Vagina (tissue), 2 donors: ENCODE results near the gene VDR. TPM values are rescaled to one million over a fixed set of nuclear protein-coding genes. Genes with fewer than 3 reads are reported as not detected.
A peak's percentile ranks its signal among the peaks of the same experiment; 100 is the strongest.

Source experiments
- DNase-seq, 2 donors: peaks; one replicate each; pipeline ENCODE4 v3.0.0-alpha.2; 2017; ENCODE audit errors: extremely low spot score in 2 of 2
- H3K27ac ChIP-seq: fragments of 200-600 bp; sonication (generic); one replicate; pipeline ENCODE4 v1.5.1; 2019
- H3K27me3 ChIP-seq: fragments of 200-600 bp; sonication (generic); one replicate; pipeline ENCODE4 v1.5.1; 2019
- H3K36me3 ChIP-seq, 2 donors: fragments of 200-600 bp; sonication (generic); one replicate each; pipeline ENCODE4 v1.5.1; 2017 to 2019
- H3K4me1 ChIP-seq: fragments of 200-600 bp; sonication (generic); one replicate; pipeline ENCODE4 v1.5.1; 2019
- H3K4me3 ChIP-seq, 2 donors: fragments of 200-600 bp; sonication (generic); 1 replicate in 1 of 2; 2 replicates in 1 of 2; pipeline ENCODE4 v1.5.1; 2016 to 2019
- H3K9me3 ChIP-seq: fragments of 200-600 bp; sonication (generic); one replicate; pipeline ENCODE4 v1.5.1; 2019
- CTCF ChIP-seq, 3 experiments: fragments of 450-650 bp in 2 of 3; fragments of 200-600 bp in 1 of 3; sonication (generic) in 1 of 3; IDR thresholded peaks; one replicate each; pipeline ENCODE4 v1.5.1; 2017 to 2019; ENCODE audit warnings: antibody characterized with exemption in 3 of 3, mild to moderate bottlenecking in 2 of 3, moderate library complexity in 2 of 3
- POLR2A ChIP-seq, 2 donors: fragments of 450-650 bp; IDR thresholded peaks; one replicate each; pipeline ENCODE4 v1.6.1; 2017; ENCODE audit warnings: antibody characterized with exemption in 2 of 2, mild to moderate bottlenecking in 2 of 2, moderate library complexity in 2 of 2
- POLR2AphosphoS5 ChIP-seq, 2 donors: sonication (generic); formaldehyde crosslinking; IDR thresholded peaks; one replicate each; pipeline ENCODE4 v1.9.0; 2017; ENCODE audit warnings: antibody characterized with exemption in 2 of 2, mild to moderate bottlenecking in 2 of 2, low read depth in 1 of 2; ENCODE audit not compliant: insufficient read depth in 1 of 2
- intact Hi-C: fragments of 100-400 bp; cut with DNase I; formaldehyde crosslinking; loops from one replicate; pipeline ENCODE4 v1.15.1; 2023
- total RNA-seq: library from RNA; depleted of rRNA; stranded (reverse); fragments of >200 nt; gene quantifications from one replicate; pipeline ENCODE4 v1.2.3, GENCODE V29; 2016

Gene VDR
- total RNA-seq, 1 donor from 2014 or later = 23.6 TPM

GRCh38 chr12:47882781-47883546 lies 21.8 kb downstream of the VDR start:
- Histone ChIP-seq H3K4me3 (no peak overlapping the region), H3K27ac (peak overlapping the region; percentile 80), H3K9me3 (no peaks in the 10 kb centered on the region), H3K4me1 (peaks cover 24% of the 10 kb centered on the region), H3K27me3 (no peaks in the 10 kb centered on the region), H3K36me3 (peaks cover 0 to 9% of the 10 kb centered on the region in 2 donors)
- intact Hi-C loops = no loop called here
- no peak for DNase-seq
- no peak for TF ChIP-seq POLR2A (IDR thresholded peaks at IDR 0.05)
- no peak for TF ChIP-seq CTCF (IDR thresholded peaks at IDR 0.05)
- TF ChIP-seq POLR2AphosphoS5 (IDR thresholded peaks at IDR 0.05; ENCODE audit: insufficient read depth in 1 of 2, low read depth in 1 of 2) = no peak

GRCh38 chr12:47881826-47882427 lies 22.9 kb downstream of the VDR start:
- peak overlapping the region; percentile 80 for H3K27ac ChIP-seq

GRCh38 chr12:47881051-47881450 lies 23.7 kb downstream of the VDR start:
- no peaks in the 10 kb centered on the region for H3K27me3 ChIP-seq
- DNase-seq = no peak
- TF ChIP-seq POLR2AphosphoS5 (IDR thresholded peaks at IDR 0.05; ENCODE audit: insufficient read depth in 1 of 2, low read depth in 1 of 2) = no peak
- no peak for TF ChIP-seq CTCF (IDR thresholded peaks at IDR 0.05)
- TF ChIP-seq POLR2A (IDR thresholded peaks at IDR 0.05) = no peak
- peaks cover 0 to 9% of the 10 kb centered on the region in 2 donors for H3K36me3 ChIP-seq
- H3K4me1 ChIP-seq = peaks cover 24% of the 10 kb centered on the region
- H3K4me3 ChIP-seq = no peak overlapping the region
- intact Hi-C loops = no loop called here
- no peaks in the 10 kb centered on the region for H3K9me3 ChIP-seq
- H3K27ac ChIP-seq = no peak overlapping the region

More at GRCh38 chr12:47881826-47882427, 22.9 kb downstream of the VDR start:
- peak in 1 of 2 donors; percentile 57 for TF ChIP-seq POLR2AphosphoS5 (IDR thresholded peaks at IDR 0.05; ENCODE audit: insufficient read depth in 1 of 2, low read depth in 1 of 2)
- no peak for TF ChIP-seq CTCF (IDR thresholded peaks at IDR 0.05)
- intact Hi-C loops = no loop called here
- Histone ChIP-seq H3K36me3 (peaks cover 0 to 9% of the 10 kb centered on the region in 2 donors), H3K4me3 (no peak overlapping the region), H3K9me3 (no peaks in the 10 kb centered on the region), H3K4me1 (peaks cover 24% of the 10 kb centered on the region), H3K27me3 (no peaks in the 10 kb centered on the region)
- peak in 1 of 2 donors; percentile 94 for DNase-seq

- intact Hi-C loops = no loop called here
- Histone ChIP-seq H3K27me3 (no peaks in the 10 kb centered on the region), H3K4me1 (peaks cover 24% of the 10 kb centered on the region), H3K4me3 (no peak overlapping the region), H3K9me3 (no peaks in the 10 kb centered on the region), H3K36me3 (peaks cover 0 to 9% of the 10 kb centered on the region in 2 donors), H3K27ac (no peak overlapping the region)
- DNase-seq = no peak
- TF ChIP-seq POLR2A (IDR thresholded peaks at IDR 0.05) (no peak), CTCF (IDR thresholded peaks at IDR 0.05) (no peak), POLR2AphosphoS5 (IDR thresholded peaks at IDR 0.05; ENCODE audit: insufficient read depth in 1 of 2, low read depth in 1 of 2) (no peak)
Measured at GRCh38 chr12:47878918-47879481, 25.8 kb downstream of the VDR start.
